Keratinocyte (primary cell): ENCODE data around the gene GRK5. TPM values are rescaled to one million over a fixed set of nuclear protein-coding genes. Genes with fewer than 3 reads are reported as not detected.

ENCODE experiments used
- DNase-seq: peaks from one replicate; pipeline ENCODE4 v3.0.0-alpha.2; 2011; ENCODE audit warnings: low read depth, missing footprints, low spot score
- FAIRE-seq: peaks from 2 replicates; lab custom pipeline; 2011; peaks lifted over from hg19 to GRCh38; lab: Jason Lieb, UNC
- H2AFZ ChIP-seq: 2 replicates; pipeline ENCODE4 v1.6.0; 2012; ENCODE audit warnings: low read length, control low read depth, inconsistent platforms; ENCODE audit not compliant: control insufficient read depth
- H3K27ac ChIP-seq: 2 replicates; pipeline ENCODE4 v1.5.1; 2011; ENCODE audit warnings: low read length; ENCODE audit not compliant: control insufficient read depth, insufficient read depth
- H3K27me3 ChIP-seq: 3 replicates; pipeline ENCODE4 v1.6.0; 2011; ENCODE audit warnings: low read length; ENCODE audit not compliant: control insufficient read depth, insufficient read depth; ENCODE audit errors: extremely low read depth
- H3K36me3 ChIP-seq, 2 experiments: 2 replicates in 1 of 2; 3 replicates in 1 of 2; pipeline ENCODE4 v1.5.1; 2011; ENCODE audit warnings: low read length in 2 of 2, mild to moderate bottlenecking in 1 of 2; ENCODE audit not compliant: control insufficient read depth in 2 of 2, insufficient read depth in 2 of 2; ENCODE audit errors: extremely low read depth in 1 of 2
- H3K4me1 ChIP-seq: 3 replicates; pipeline ENCODE4 v1.5.1; 2011; ENCODE audit warnings: low read length; ENCODE audit not compliant: control insufficient read depth, insufficient read depth; ENCODE audit errors: extremely low read depth
- H3K4me2 ChIP-seq: 3 replicates; pipeline ENCODE4 v1.6.0; 2011; ENCODE audit warnings: low read depth, low read length; ENCODE audit not compliant: control insufficient read depth, insufficient read depth; ENCODE audit errors: extremely low read depth
- H3K4me3 ChIP-seq, 3 experiments: fragments of 200-600 bp in 1 of 3; sonication (generic) in 1 of 3; 2 replicates in 2 of 3; 3 replicates in 1 of 3; pipeline ENCODE4 v1.5.1; 2011 to 2016; ENCODE audit warnings: low read length in 3 of 3, mild to moderate bottlenecking in 3 of 3, control low read depth in 2 of 3, inconsistent platforms in 1 of 3, low read depth in 1 of 3, mixed read lengths in 1 of 3, mixed run types in 1 of 3, moderate library complexity in 1 of 3; ENCODE audit not compliant: control insufficient read depth in 2 of 3, insufficient read depth in 2 of 3; ENCODE audit errors: extremely low read depth in 1 of 3
- H3K79me2 ChIP-seq: 2 replicates; pipeline ENCODE4 v1.6.0; 2012; ENCODE audit warnings: low read length; ENCODE audit not compliant: control insufficient read depth, insufficient read depth
- H3K9ac ChIP-seq: 3 replicates; pipeline ENCODE4 v1.6.0; 2011; ENCODE audit warnings: low read length; ENCODE audit not compliant: control insufficient read depth, insufficient read depth; ENCODE audit errors: extremely low read depth
- H3K9me1 ChIP-seq: 3 replicates; pipeline ENCODE4 v1.6.0; 2011; ENCODE audit warnings: low read length; ENCODE audit not compliant: control insufficient read depth, insufficient read depth; ENCODE audit errors: extremely low read depth
- H3K9me3 ChIP-seq: 2 replicates; pipeline ENCODE4 v1.5.1; 2012; ENCODE audit warnings: low read depth, low read length; ENCODE audit not compliant: control insufficient read depth
- H4K20me1 ChIP-seq: 3 replicates; pipeline ENCODE4 v1.6.0; 2011; ENCODE audit warnings: low read length; ENCODE audit not compliant: control insufficient read depth, insufficient read depth; ENCODE audit errors: extremely low read depth
- EZH2 ChIP-seq: IDR thresholded peaks from one replicate; pipeline ENCODE4 v1.6.1; 2012; ENCODE audit warnings: inconsistent platforms, mild to moderate bottlenecking, low read length, moderate library complexity
- dilution Hi-C: fragments of 300-500 bp; cut with MboI; formaldehyde crosslinking; loops from one replicate; pipeline ENCODE4 v1.7.0; 2020; ENCODE audit warnings: low sequenced_read_pairs; ENCODE audit not compliant: extremely low pct_ligation_motif_present
- polyA plus RNA-seq, 5 experiments: library from polyadenylated mRNA; depleted of rRNA in 3 of 5; stranded (reverse) in 3 of 5; stranded (forward) in 1 of 5; unstranded in 1 of 5; fragments of >200 nt; gene quantifications; 1 replicate in 1 of 5; 2 replicates in 3 of 5; 3 replicates in 1 of 5; pipeline versions ENCODE4 v1.2.1 to v1.2.3, GENCODE V29; 2011 to 2012; ENCODE audit warnings: missing spikeins in 2 of 5, low read depth in 1 of 5, low replicate concordance in 1 of 5
- TF ChIP-seq, protein P1 (sequence below), 3 experiments: IDR thresholded peaks in 1 of 3; conservative IDR thresholded peaks in 1 of 3; optimal IDR thresholded peaks in 1 of 3; 2 replicates in 2 of 3; 3 replicates in 1 of 3; pipeline versions ENCODE3 to v1.5.1; 2011; ENCODE audit warnings: low read length in 3 of 3, mild to moderate bottlenecking in 3 of 3, moderate library complexity in 2 of 3, control low read depth in 1 of 3, inconsistent platforms in 1 of 3; ENCODE audit not compliant: insufficient read depth in 2 of 3; ENCODE audit errors: extremely low read depth in 1 of 3

Gene GRK5
- polyA plus RNA-seq, 1 donor (not counting 4 experiments of a cell fraction or from before 2014, with no cell fraction given), result 7.6 TPM

DNA sequence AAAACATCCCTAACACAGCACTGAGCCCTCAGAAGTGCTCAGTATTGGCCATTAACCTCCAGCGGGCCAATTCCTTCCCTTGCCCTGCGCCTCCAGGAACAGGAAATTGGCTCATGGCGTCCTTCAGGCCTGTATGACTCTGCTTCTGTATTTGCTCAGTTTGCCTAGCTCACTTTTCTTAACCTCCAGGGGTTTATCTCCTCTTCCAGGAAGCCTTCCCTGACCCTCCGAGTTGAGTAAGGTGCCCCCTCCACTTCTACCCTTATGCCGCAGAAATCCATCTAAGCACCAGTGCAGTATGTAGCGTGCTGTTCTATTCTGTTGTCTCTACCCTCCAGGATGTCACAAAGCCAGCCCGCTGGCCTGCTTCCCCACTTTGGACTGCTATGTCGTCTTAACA is 40.8 kb upstream of the GRK5 start:
- DNase-seq (no peak), FAIRE-seq (no peak)
- H3K79me2 ChIP-seq, result peaks cover 3% of the 10 kb centered on the region
- no peaks in the 10 kb centered on the region for H3K27me3 ChIP-seq
- no peaks in the 10 kb centered on the region for H3K9me1 ChIP-seq
- no peak overlapping the region for H3K4me2 ChIP-seq
- no peak overlapping the region for H3K9ac ChIP-seq
- H2AFZ ChIP-seq, result no peak overlapping the region
- dilution Hi-C loops, result no loop called here
- H4K20me1 ChIP-seq, result no peaks in the 10 kb centered on the region
- peaks cover 17% of the 10 kb centered on the region for H3K4me1 ChIP-seq
- H3K9me3 ChIP-seq, result no peaks in the 10 kb centered on the region
- H3K36me3 ChIP-seq, result peaks cover 18 to 19% of the 10 kb centered on the region in 2 experiments
- H3K4me3 ChIP-seq, result no peak overlapping the region
- TF ChIP-seq EZH2, result no peak
- TF ChIP-seq, protein P1, sequence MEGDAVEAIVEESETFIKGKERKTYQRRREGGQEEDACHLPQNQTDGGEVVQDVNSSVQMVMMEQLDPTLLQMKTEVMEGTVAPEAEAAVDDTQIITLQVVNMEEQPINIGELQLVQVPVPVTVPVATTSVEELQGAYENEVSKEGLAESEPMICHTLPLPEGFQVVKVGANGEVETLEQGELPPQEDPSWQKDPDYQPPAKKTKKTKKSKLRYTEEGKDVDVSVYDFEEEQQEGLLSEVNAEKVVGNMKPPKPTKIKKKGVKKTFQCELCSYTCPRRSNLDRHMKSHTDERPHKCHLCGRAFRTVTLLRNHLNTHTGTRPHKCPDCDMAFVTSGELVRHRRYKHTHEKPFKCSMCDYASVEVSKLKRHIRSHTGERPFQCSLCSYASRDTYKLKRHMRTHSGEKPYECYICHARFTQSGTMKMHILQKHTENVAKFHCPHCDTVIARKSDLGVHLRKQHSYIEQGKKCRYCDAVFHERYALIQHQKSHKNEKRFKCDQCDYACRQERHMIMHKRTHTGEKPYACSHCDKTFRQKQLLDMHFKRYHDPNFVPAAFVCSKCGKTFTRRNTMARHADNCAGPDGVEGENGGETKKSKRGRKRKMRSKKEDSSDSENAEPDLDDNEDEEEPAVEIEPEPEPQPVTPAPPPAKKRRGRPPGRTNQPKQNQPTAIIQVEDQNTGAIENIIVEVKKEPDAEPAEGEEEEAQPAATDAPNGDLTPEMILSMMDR (optimal IDR thresholded peaks at IDR 0.05 in 1 of 3, IDR thresholded peaks at IDR 0.05 in 1 of 3, conservative IDR thresholded peaks at IDR 0.05 in 1 of 3; ENCODE audit: extremely low read depth in 1 of 3, insufficient read depth in 2 of 3, low read length in 3 of 3), result no peak
- no peak overlapping the region for H3K27ac ChIP-seq

DNA sequence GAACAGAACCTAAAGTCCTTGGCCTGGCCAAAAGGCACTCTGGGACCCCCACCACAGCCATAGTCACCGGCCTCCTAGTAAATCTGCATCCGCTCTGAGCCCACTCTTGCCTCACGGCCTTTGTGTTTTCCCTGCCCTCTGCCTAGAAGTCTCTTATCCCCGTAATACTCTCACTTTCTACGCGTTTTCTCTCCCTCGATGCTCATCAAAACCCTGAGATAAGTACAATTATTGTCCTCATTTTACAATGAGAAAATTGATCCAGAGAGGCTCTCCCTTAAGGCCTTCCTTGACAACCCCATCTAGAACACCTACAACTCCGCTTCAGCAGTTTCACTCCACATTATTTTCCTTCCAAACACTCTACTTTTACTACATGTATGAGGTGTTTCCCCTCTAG is 40.3 kb upstream of the GRK5 start:
- FAIRE-seq, result no peak
- H3K36me3 ChIP-seq, result peaks cover 20 to 22% of the 10 kb centered on the region in 2 experiments

More for the DNA sequence above, 40.3 kb upstream of the GRK5 start:
- Histone ChIP-seq H3K9ac (no peak overlapping the region), H3K4me3 (no peak overlapping the region), H4K20me1 (no peaks in the 10 kb centered on the region), H3K9me3 (no peaks in the 10 kb centered on the region), H3K27me3 (no peaks in the 10 kb centered on the region), H3K4me2 (no peak overlapping the region), H3K27ac (no peak overlapping the region), H3K79me2 (peaks cover 4% of the 10 kb centered on the region), H3K9me1 (no peaks in the 10 kb centered on the region), H3K4me1 (peaks cover 15% of the 10 kb centered on the region), H2AFZ (no peak overlapping the region)
- TF ChIP-seq, protein P1 (optimal IDR thresholded peaks at IDR 0.05 in 1 of 3, IDR thresholded peaks at IDR 0.05 in 1 of 3, conservative IDR thresholded peaks at IDR 0.05 in 1 of 3; ENCODE audit: extremely low read depth in 1 of 3, insufficient read depth in 2 of 3, low read length in 3 of 3), result no peak
- no peak for TF ChIP-seq EZH2
- dilution Hi-C loops, result no loop called here
- no peak for DNase-seq
